Measurements from ENCODE around the gene PPIP5K1.
A peak's percentile ranks its signal among the peaks of the same experiment; 100 is the strongest.

Gene PPIP5K1

DNA sequence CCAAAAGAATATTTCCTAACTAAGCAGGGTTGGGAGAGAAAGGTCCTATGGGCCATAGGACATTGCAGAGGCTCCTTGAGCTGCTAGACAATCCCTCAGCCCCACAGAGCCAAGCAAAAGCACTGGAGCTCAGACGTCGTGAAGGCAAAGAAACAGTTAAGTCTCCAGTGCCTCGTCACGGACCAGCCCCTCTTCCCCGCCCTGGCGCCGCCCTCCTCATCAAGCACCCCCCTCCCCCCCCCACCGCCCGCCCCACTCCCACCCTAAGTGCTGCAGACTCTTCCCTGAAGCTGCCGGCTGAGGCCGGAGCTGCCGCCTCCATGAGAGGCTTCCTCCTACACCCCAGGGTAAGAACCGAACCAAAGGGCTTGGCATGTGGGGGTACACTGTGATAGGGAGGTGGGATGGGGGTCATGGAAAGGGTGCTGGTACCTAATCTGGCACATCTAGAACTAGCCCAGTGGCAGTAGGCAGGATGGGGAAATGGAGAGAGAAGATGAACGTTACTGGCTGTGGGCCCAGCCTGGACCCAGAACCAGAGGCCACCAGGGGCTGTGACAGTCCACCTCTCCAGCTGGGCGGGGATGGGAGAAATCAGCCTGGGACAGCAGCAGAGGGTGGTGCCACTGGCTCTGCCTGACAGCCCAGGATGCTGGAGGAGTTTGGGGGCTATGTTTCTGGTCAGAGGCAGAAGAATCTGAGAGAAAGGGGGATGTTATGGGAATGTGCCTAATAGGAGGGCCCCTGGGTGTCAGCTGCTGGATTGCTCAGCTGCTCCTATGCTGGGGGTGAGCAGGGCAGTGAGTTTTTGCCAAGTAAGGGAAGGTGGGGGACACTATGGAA is 72.4 kb downstream of the PPIP5K1 start, which contains the start of gene MAP1A:
Gene MAP1A (plus strand): TSS at position 255 of the 843 bp plus-strand sequence. CDS start 3,866 bp downstream, outside the sequence.
- peak; percentile 72 for DNase-seq (ENCODE audit: low spot score)

DNA sequence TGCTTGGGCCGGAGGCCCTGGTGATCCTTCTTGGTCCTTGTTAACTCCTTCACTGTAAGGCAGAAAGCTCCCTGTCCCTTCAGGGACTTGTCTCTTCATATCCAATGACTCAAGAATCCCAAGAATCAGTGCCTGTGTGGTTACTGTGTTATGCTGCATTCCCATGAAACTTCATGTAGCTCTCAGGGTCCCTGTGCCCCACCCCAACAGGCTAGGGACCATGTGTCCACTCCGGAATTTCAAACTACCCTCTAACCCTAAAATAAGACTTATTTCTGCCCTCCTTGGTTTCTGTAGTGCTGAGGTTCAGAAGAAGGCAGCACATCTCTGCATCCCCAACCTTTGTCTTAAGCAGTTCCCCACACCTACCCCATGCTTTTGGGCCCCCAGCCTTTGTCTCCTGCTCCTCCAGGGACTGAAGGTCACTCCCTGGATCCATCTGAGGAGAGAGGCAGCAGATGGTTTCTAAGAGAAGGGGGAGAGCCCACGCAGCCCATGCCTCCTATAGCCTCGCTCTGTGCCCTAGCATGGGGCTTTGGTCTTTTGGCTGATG is 73.1 kb downstream of the PPIP5K1 start:
- peak; percentile 58 for DNase-seq (ENCODE audit: low spot score)

DNA sequence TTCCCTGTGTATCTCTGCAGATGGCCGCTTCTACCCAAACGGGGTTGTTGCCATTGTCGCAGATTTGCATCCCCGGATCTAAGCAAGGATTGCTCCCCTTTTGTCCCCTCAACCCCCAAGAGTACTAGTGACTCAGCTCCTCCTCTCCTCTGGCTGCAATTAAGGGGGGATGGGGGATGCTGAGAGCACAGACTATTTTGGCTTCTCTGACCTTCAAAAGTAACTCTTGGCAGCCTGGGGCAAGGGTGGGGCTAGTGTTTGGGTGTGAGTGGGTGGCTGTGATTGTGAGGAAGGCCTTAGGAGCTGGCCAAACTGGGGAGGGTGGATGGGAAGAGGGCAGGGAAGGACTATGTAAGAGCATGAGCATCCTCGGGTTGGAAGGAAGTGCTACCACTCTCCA is 73.8 kb downstream of the PPIP5K1 start:
- DNase-seq (ENCODE audit: low spot score), result peak; percentile 54

DNA sequence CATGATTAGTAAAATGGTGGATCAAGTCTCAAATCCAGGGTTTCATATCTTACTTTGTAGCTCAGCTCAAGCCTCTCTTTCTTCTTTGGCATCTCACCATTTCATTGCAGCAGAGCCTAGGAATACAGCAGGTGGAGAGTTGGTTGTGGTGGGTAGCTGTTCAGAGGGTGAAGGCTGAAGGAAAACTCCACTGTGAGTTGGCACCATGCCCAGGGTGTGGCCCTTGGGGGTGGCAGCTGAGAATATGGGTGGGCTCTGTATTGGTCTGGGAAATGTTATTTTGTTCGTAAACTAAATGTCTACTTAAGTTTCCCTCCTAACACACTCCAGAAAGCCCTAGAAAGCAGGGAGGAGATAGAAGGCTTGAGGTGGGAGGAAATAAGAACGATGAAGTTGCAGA is 74.3 kb downstream of the PPIP5K1 start:
- DNase-seq (ENCODE audit: low spot score), result peak; percentile 26

DNA sequence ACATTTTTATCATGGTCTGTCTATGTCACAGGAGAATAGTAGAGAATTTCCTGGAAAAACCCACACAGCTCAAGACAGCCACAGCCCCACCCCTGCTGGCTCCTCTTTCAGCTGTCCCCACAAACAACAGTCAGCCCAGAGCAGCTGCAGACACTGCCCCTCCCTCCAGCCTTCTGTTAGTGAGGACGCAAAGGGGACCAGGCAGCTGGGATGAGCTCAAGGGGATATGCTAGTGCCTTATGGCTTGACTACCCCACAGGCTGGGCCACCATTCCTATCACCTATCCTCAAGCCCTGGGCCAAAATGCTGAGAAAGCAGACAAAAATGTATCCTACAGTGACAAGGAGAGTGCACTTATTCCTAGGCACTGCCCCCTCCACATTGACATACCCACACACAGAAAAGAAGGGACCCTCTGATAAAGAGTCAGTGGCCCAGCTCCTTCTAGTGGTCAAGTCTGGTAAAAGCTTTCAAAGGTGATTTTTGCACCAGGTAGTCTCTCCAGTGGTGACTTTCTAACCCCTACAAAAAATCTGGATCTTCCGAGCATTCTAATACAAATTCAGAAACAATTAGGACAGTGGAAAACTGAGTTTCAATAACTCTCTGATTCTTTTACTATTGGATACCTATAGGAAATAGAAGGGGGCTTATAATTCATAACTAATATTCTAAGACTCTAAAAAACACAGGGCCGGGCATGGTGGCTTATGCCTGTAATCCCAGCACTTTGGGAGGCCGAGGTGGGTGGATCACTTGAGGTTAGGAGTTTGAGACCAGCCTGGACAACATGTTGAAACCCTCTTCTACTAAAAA is 75.6 kb downstream of the PPIP5K1 start:
- DNase-seq (ENCODE audit: low spot score), result peak; percentile 91

DNA sequence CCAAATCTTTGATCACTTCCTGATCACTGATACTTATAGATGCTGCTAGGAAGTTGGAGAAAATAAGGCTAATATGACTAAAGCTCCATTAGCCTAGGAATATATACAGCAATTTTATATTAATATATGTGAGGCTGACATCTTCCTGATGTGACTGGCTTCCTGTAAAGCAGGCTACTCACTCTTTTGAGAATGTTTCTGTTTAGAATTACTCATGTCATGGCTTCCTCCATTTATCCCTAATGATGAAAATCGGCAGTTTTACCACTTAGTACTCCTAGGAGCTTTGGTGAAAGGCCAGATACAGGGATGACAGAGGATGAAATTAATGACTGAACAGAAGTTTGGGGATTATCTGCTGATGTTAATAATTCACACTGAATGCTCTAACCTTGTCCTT is 76.5 kb downstream of the PPIP5K1 start:
- DNase-seq (ENCODE audit: low spot score), result no peak

DNA sequence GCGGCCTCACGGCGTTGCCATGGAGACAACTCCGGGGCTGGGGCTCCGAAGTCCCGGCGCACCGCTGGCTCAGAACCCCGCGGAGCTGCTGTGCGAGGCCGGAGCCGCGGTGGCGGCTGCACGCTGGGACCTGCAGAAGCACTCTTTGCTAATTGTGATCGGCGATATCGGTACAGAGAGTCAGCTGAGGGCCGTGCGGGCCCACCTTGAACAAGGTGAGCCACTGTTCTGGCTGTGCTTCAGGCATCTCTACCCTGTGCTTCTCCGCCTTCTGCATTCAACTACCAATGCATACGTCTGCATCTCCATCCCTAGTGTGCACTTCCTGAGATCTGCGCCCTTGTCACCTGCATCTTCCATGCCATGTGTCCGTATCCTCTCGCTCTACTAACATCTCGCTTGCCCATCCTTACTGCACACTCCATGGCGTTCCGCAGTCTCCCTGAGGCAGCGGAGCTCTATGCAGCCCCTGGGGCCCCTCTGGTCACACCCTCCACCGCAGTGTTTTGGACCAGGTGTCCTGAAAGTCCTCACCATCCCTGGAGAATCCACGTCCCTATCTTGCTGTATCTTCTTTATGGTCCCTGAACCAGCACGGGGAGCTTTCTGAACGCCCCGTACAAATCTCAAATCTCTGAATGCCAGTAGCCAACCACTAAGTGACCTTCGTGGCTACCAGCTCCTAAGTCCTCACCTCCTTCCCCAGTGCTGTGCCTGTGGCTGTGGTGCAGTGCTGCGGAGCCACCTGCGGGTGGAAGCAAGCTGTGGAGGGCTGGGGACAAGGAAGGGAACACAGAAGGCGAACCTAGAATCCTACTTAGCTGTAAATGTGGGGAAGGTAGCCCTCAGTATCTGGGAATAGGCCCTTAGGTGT is 78.8 kb downstream of the PPIP5K1 start:
- DNase-seq (ENCODE audit: low spot score), result peak; percentile 34

DNA sequence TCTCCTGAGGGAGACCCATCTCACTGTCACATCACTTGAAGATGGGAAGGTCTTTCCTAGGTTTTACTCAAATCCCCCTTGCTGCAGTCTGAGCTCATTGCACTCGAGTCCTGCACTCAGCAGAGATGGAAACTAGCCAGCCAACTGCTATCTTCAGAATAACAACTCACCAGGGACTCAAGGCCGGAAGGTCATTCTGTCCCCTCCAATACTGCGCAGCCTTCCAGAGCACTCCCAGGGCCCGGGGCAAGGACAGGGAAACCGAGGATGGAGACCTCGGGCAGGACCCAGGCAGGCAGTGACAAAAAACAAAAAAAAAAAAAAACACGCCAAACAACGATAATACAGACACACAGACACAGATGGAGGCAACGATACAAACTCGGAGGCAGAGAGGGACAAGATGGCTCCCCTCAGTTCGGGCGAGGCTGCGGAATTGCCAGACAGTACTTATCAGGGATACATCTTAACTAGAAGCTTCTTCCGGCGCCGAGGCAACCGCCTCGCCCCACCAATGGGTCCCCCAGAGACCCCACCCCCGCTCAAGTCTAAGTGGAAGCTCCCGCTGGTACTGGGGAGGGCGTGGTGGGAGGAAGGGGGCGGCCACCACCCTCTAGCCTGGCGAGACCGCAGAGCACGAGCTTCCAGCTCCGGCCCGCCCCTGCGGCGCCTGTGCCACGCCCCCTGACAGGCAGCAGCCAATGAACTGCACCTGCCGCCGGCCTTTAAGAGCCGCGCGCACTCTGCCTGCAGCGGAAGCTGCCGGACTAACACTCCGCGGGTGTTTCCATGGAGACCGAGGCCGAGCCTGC is 79.6 kb downstream of the PPIP5K1 start:
- peak; percentile 99 for DNase-seq (ENCODE audit: low spot score)

DNA sequence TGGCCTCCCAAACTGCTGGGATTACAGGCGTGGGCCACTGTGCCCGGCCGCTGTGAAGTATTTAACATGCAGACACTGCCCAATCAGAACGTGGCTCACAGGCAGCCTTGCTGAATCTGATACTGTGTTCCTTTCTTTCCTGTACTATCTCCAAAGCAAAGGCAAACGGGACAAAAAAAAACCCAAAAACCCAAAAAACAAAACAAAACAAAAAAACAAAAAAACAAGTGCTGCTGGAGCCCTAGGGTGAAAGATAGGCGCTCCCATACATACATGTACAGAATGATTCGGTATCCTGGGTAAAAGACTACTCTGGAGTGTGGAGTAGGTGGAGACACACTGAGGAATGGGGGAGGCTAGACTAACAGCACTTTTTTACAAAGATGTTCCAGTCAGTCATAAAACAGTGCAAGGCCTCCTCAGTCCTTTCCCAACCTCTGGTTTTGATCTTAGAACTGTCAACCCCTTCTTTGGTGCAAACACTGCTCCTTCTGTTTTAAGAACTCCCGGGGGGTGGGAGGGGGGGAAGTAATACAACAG is 80.3 kb downstream of the PPIP5K1 start:
- DNase-seq (ENCODE audit: low spot score), result peak; percentile 48

DNA sequence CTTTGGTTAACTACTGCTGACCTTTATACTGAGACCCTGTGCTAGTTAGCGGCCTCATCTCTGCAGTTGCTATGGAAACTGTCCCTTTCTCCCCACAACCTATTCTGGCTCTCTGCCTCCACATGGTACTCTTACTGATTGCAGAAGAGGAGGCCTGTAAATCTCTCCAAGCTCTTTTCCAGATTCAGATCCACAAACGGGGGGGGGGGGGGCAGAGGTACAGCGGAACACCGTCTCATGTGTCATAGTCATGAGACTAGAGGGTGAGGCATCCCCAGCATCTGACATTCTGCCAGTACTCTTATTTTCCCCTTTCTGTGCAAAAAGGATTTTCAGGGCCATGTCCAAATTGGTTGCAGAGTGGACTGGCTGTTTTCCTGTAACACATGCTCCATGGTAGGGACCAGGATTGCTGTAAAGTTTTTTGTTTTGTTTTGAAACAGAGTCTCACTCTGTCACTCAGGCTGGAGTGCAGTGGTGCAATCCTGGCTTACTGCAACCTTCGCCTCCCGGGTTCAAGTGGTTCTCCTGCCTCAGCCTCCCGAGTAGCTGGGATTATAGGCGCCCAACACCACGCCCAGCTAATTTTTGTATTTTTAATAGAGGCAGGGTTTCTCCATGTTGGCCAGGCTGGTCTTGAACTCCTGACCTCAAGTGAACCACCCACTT is 80.9 kb downstream of the PPIP5K1 start:
- DNase-seq (ENCODE audit: low spot score), result no peak

DNA sequence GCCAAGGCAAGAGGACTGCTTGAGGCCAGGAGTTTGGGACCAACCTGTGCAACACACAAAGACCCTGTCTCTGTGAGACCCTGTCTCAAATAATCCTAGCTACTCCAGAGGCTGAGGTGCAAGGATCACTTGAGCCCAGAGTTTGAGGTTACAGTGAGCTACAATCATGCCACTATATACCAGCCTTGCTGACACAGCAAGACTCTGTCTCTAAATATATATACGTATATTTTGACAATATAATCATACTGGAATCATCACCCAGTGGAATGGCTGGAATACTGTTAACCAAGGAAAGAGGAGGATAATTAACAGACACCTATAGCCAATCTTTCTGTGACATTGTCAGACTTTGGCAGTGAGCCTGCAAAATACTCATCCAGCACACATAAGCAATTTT is 81.6 kb downstream of the PPIP5K1 start:
- no peak for DNase-seq (ENCODE audit: low spot score)

DNA sequence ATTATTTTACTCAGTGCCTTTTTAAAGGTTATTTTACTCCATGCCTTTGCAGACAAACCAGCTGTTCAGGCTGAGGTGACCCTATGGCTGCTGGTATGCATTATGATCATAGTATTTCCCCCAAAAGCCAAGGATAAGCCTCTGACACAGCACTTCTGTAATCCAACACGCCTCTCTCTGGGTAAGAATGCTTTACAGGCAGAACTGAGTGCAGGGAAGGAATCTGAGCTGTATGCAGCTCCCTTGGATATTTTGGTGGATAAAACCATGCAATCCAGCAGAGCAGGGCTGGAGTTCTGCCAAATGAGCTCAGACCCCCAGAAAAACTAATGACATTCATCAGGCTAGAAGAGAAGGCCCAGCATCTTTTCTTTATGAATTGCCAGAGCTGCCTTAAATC is 84.3 kb downstream of the PPIP5K1 start:
- no peak for DNase-seq (ENCODE audit: low spot score)

DNA sequence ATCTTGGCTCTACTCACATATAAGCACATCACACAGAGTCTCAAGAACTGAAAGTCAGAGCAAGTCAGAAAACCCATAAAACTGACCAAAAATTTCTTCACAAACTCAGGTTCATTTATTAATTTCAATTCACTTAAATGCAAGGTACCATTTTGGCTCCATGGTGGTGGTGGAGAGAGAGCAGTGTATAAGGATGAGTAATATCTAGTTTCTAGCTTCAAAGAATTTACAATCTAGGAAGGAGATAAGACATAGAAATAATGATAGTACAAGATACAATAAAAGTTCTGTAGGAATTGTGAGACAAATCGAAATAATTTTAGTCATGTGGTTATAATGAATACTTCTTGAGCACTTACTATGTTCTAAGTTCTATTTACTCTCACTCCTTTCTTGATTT is 90.4 kb downstream of the PPIP5K1 start:
- no peak for DNase-seq (ENCODE audit: low spot score)

DNA sequence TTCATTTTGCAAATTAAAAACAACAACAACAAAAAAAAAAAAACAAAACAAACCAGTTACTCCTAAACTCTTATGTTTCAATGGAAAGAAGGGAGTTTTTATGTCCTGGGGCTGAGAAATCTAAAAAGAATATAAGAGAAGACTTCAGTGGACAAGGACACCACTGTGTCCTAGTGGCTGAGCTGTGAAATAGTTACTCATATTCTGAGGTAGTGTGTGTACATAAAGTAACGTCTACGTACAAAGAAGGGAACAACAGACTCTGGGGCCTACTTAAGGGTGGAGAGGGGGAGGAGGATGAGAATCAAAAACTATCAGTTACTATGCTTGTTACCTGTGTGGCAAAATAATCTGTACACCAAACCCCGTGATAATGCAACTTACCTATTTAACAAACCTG is 91.0 kb downstream of the PPIP5K1 start:
- no peak for DNase-seq (ENCODE audit: low spot score)

DNA sequence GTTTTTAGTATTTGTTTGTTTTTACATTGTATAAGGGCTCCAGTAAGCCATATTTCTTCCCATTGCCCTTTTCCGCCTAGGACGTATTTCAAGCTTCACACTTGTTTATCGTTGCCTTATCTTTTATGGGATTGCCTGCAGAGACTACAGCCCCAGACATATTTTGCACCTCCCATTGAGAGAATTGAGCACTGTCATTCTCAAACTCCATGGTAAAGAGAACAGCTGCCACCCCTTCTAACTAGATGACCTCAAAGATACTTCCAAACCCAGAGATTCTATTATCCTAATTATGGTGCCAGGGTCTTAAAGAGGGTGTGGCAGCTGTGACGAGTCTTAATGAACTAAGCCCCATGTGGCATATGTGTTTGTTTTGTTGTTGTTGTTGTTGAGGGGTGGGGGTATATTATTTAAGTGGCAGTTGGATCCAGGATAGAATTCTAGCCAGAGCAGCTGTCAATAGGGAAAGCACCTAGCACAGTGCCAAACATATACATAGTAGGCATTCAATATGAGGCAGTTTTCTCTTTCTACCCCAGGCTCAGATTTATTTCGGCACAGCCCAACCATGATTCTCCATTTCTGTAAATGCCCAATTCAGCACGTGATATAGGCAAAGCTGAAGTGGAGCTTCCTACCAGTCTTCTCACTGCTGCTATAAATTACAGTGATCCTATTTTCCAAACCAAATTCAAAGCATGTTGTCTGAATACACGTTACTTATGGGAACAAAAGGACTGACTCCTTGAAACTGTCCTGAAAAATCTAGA is 96.1 kb downstream of the PPIP5K1 start:
- DNase-seq (ENCODE audit: low spot score), result no peak

DNA sequence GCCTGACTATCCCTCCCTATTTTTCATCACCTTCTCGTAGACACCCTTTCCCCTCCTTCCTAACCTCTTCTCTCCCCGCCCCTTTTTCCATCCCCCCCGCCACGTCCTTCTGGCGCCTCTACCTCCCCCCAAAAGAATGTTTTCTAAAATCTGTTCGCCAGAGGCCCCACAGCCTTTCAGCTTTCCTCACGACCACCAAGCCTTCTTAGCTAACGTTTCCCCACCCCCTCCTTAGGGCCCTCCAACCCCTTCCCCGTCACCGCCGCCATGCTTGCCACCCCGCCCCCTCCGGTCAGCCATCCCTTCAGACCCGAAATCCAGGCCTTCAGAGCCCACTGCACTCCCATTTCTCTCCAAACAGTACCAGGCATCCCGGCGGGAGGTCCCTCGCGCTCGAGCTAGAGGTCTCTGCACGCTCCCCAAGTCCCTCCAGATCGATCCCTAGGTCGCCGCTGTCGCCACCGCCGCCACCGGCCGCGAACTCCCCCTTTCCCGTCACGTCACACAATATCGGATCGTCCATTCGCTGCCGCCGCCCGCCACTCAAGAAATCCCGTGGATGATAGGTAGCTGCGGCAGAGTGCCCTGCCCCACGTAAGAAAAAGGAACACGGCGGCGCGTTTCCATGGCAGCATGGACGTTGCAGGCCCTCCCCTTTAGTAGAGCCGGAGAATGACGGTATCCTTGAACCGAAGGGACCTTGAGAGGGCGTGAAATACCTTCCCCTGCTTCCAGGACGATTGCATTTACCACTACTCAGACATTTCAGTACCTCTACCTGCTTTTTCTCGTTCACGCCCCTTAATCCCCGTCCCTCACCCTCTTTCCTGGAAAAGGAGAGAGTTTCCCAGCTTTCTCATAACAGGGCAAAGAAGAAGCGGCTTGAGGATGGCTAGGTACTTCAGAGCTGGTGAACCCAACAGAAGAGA is 97.1 kb downstream of the PPIP5K1 start, which contains the start of gene TP53BP1:
Gene TP53BP1 (minus strand): TSS at position 484 of the 929 bp plus-strand sequence. CDS start 113 bp downstream, at position 371.
- peak; percentile 96 for DNase-seq (ENCODE audit: low spot score)

DNA sequence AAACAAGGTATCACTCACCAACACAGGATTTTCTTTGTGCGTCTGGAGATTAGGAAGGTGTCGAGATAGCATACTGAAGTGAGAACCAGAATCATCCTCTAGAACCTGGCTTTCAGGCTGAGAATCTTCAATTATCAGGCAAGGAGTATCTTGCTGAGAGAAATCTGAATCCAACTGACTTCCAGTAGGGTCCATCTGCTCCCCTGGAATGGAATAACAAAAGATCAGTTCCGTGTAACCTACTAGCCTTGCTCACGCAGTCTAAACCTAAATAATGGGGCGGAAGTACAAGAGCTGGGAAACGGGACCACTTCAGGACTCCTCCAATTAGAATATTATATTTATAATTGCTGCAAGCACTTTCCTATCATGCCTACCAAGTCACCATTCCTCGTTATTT is 97.7 kb downstream of the PPIP5K1 start:
- DNase-seq (ENCODE audit: low spot score), result peak; percentile 6

DNA sequence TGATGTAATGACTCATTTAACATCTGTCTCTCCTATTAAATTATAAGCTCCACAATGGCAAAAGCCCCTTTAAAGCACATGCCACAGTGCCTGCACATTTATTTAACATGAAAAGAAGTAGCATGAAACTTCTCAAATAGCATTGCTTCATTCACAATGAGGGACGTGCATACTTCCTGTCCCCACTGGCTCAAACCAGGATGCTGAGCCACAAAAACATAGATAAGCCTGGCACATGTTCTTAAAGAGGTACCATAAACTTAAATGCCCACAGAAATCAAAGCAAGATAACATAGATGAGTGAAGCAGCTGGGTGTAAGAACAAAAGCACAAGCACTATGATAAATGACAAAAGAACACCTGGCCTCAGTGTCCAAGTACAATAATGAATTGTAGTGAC is 100.8 kb downstream of the PPIP5K1 start:
- peak; percentile 12 for DNase-seq (ENCODE audit: low spot score)

Data from pons (tissue), 1 donor.